ENCODE data around the gene SEPTIN6. TPM values are rescaled to one million over a fixed set of nuclear protein-coding genes. Genes with fewer than 3 reads are reported as not detected.

SEPTIN6 gene
- total and polyA plus RNA-seq, 2 of the 4 experiments (the other 2 are of a cell fraction): 16.2 to 19.0 TPM

- Histone ChIP-seq H3K79me1 (ENCODE audit: low read depth in 1 of 2, low read length in 2 of 2) (no peaks in the 10 kb centered on the region), H4K91ac (ENCODE audit: insufficient read depth, low read depth, low read length) (no peak overlapping the region), H4K20me1 (ENCODE audit: insufficient read depth, low read length) (no peaks in the 10 kb centered on the region), H3K27ac (ENCODE audit: insufficient read depth, low read length) (no peak overlapping the region), H3K9ac (ENCODE audit: low read depth, low read length) (no peak overlapping the region), H3K56ac (ENCODE audit: extremely low read depth, insufficient read depth, low read length) (no peak overlapping the region), H3K4ac (ENCODE audit: low read depth, low read length) (no peak overlapping the region), H3K18ac (ENCODE audit: low read depth, low read length) (no peak overlapping the region), H2AK9ac (replicated peaks; ENCODE audit: low read depth, low read length, poor library complexity) (no peak overlapping the region), H3K4me1 (ENCODE audit: control insufficient read depth, insufficient read depth, low read length) (no peaks in the 10 kb centered on the region), H3K4me2 (ENCODE audit: low read depth, low read length) (no peak overlapping the region), H2BK120ac (ENCODE audit: low read depth, low read length) (no peak overlapping the region), H4K8ac (ENCODE audit: low read depth in 2 of 2, low read length in 2 of 2) (no peak overlapping the region), H3K14ac (replicated peaks; ENCODE audit: low read depth, low read length) (no peak overlapping the region), H3K4me3 (ENCODE audit: insufficient read depth, low read depth, low read length) (no peak overlapping the region), H2BK5ac (ENCODE audit: low read depth, low read length, poor library complexity, severe bottlenecking) (no peak overlapping the region), H3K27me3 (ENCODE audit: control insufficient read depth, insufficient read depth, low read length) (no peaks in the 10 kb centered on the region), H3K36me3 (ENCODE audit: control insufficient read depth, insufficient read depth, low read length) (no peaks in the 10 kb centered on the region), H3K23ac (ENCODE audit: low read depth, low read length) (no peak overlapping the region), H2AK5ac (ENCODE audit: low read depth, low read length) (no peak overlapping the region), H2BK20ac (ENCODE audit: low read depth, low read length) (no peak overlapping the region), H3K9me3 (ENCODE audit: control insufficient read depth, insufficient read depth, low read length) (no peaks in the 10 kb centered on the region), H3K9me1 (ENCODE audit: insufficient read depth, low read length) (no peaks in the 10 kb centered on the region), H2AFZ (replicated peaks; ENCODE audit: low read length, poor library complexity) (no peak overlapping the region), H4K5ac (ENCODE audit: low read depth, low read length) (no peak overlapping the region), H2BK15ac (ENCODE audit: low read depth, low read length) (no peak overlapping the region)
- ChIA-PET CTCF (no interaction called here), POLR2A (ENCODE audit: unreplicated experiment) (no interaction called here)
- in situ Hi-C loops (cut with MboI; ENCODE audit: low sequenced_read_pairs) (no loop called here), dilution Hi-C loops (cut with HindIII; ENCODE audit: low sequenced_read_pairs, unreplicated experiment) (no loop called here), intact Hi-C loops (cut with micrococcal nuclease) (no loop called here)
- TF ChIP-seq POLR2A (IDR thresholded peaks at IDR 0.05; ENCODE audit: low read depth, low read length) (no peak), CTCF (conservative IDR thresholded peaks at IDR 0.05; ENCODE audit: low read depth, low read length) (no peak), RFX5 (IDR thresholded peaks at IDR 0.05; ENCODE audit: low read depth, low read length) (no peak), ELK1 (IDR thresholded peaks at IDR 0.05; ENCODE audit: borderline replicate concordance, low read depth, low read length) (no peak), USF2 (IDR thresholded peaks at IDR 0.05; ENCODE audit: low read depth, low read length) (no peak), BHLHE40 (IDR thresholded peaks at IDR 0.05; ENCODE audit: low read depth, low read length) (no peak), RAD21 (IDR thresholded peaks at IDR 0.05; ENCODE audit: low read length) (no peak), CEBPB (IDR thresholded peaks at IDR 0.05; ENCODE audit: low read depth, low read length) (no peak), MAZ (IDR thresholded peaks at IDR 0.05; ENCODE audit: borderline replicate concordance, low read depth, low read length) (no peak), MAFK (IDR thresholded peaks at IDR 0.05; ENCODE audit: low read depth, low read length) (no peak), FOS (IDR thresholded peaks at IDR 0.05; ENCODE audit: low read depth, low read length) (no peak)
- ATAC-seq (ENCODE audit: low read depth): no peak
- DNase-seq: no peak
- no TSS peak for BruUV-seq (replicated peaks)
- WGBS, 2 experiments (ENCODE audit: extremely low coverage in 2 of 2, insufficient read length in 1 of 2): 92% methylated on average over 4 of the region's 4 CpGs; no CpG with 5 or more reads in 1 of the 2 experiments
Measured at GRCh38 chrX:119661486-119661885, 31.5 kb downstream of the SEPTIN6 start.

Data from IMR-90 (cell line).